Stimulated activated CD4-positive, alpha-beta T cell treated with anti-CD3 and anti-CD28 coated beads, Interleukin-1b, Interleukin-23, amount 100 ng/mL, for 1 hour (primary cell): ENCODE results near the gene OSBP2.
A peak's percentile ranks its signal among the peaks of the same experiment; 100 is the strongest.
"Not testable (repeated sequence)": the region's sequence is repeated elsewhere in the genome, so short reads cannot be mapped to it uniquely, and the experiment has no call there.

Source experiments
- DNase-seq, 2 donors: peaks; one replicate each; pipeline ENCODE4 v3.0.0-alpha.2; 2020; ENCODE audit warnings: low read depth in 2 of 2

Gene OSBP2

GRCh38 chr22:30679895-30680690 is 14.6 kb upstream of the OSBP2 start:
- not testable (repeated sequence) for DNase-seq

DNA sequence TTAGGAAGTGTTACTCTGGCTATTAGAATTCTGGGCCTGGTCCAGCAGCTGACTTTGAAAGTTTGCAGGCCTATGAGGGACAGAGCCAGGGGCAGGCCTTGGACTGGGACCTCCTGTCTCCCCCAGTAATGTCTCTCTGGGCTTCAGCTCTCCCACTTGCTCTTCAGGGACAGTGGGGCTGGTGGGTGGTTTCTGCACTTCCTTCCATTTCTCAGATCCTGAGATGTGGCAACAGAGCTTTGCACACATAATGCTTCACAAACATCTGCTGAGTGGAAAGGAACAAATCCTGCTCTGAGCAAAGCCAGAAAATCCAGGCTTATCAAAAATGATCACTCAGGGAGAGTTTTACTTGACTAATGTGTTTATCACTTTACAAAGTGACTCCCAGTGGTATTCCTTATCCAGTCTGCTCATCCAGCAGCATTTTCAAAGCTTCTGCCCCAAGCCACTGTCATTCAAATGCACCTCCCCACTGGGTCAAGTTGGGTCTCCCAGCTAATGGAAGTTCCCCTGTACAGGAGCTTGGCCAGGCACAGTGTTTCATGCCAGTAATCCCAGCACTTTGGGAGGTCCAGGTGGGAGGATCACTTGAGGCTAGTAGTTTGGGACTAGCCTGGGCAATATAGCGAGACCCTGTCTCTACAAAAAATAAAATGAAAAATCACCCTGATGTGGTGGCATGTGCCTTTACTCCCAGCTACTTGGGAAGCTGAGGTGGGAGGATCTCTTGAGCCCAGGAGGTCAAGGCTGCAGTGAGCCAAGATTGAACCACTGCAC is 13.5 kb upstream of the OSBP2 start:
- DNase-seq = no peak

- DNase-seq = no peak
These were observed 12.8 kb upstream of the OSBP2 start for GRCh38 chr22:30681831-30682230.

DNA sequence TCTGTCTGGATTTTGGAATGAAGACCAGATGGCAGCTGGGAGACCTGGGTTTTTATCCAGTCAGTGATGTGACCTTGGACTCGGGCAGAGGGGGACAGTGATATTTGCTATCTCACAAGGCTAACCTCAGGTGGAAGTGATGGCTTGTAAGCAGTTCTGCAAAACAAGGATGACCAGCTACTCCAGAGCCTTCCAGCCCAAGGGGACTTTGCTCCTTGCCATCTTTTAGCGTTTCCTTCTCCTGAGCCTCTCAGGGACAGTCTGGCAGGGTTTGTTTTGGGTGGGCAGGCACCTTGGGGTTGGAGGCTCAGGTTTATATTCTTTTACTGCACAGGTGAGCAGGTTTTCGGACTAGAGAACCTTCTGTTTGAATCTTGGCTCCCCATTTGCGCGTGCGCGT is 9.5 kb upstream of the OSBP2 start:
- no peak for DNase-seq

GRCh38 chr22:30687358-30687757 is 7.3 kb upstream of the OSBP2 start:
- DNase-seq = no peak

GRCh38 chr22:30689622-30690021 is 5.1 kb upstream of the OSBP2 start:
- DNase-seq = no peak

- no peak for DNase-seq
These were observed 3.5 kb upstream of the OSBP2 start for GRCh38 chr22:30691204-30691603.

GRCh38 chr22:30694171-30694639 is 469 bp upstream of the OSBP2 start:
- DNase-seq = peak in 1 of 2 donors; percentile 30

- DNase-seq = no peak
These were observed 727 bp downstream of the OSBP2 start for GRCh38 chr22:30695351-30695851.

DNA sequence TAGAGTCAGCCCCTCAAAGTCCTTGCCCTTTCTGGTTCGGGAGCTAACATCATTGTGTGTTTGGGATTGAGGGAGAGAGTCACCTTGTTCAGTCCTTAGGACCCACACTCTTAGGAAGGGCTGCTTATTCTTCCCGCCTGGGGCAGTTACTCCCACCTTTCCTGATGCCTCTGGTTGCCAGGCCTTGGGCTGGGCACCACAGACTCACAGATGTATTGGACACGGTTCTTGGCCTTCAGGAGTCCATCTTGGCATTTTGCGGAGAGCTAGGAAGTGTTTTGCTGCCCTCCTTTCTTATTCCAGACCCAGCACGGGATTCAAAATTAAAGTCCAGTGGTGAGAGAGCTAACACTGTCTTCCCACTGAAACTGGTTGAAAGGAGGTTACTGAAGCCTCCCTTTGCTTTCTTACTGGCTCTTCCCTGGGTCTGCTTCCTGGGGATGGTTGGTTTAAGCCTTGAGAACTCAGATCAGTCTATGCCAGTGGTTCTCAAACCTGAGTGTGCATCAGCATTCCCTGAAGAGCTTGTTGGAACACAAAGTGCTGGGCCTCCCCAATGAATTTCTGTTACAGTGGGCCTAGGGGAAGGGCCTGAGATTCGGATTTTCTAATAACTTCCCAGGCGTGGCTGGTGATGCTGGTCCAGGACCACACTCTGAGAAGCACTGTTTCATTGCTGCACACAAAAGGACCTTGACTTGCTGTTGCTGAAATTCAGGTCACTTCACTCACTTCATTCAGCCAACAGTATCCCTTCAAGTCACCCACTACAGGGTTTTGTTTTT is 1.4 kb downstream of the OSBP2 start:
- no peak for DNase-seq

DNA sequence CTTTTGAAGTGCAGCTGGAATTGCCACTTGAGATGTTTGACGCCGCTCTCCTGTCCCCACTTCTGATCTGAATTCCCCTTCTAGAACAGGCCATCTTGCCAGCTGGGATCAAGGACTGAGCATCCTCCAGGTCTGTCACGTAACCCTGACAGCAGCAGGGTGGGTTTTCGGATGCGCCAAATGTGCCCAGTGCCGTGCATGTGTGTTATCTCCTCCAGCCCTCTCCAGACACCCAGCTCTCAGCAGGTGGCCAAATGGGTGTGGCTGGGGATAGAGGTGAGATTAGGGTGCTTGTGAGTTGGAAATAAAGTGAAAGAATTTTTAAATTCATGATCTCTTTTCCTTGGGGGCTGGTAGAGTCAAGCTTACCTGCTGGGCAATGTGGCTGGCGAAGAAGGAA is 3.3 kb downstream of the OSBP2 start:
- no peak for DNase-seq

- no peak for DNase-seq
These were observed 7.2 kb downstream of the OSBP2 start for GRCh38 chr22:30701872-30702271.

- DNase-seq = no peak
These were observed 8.2 kb downstream of the OSBP2 start for GRCh38 chr22:30702856-30703255.

DNA sequence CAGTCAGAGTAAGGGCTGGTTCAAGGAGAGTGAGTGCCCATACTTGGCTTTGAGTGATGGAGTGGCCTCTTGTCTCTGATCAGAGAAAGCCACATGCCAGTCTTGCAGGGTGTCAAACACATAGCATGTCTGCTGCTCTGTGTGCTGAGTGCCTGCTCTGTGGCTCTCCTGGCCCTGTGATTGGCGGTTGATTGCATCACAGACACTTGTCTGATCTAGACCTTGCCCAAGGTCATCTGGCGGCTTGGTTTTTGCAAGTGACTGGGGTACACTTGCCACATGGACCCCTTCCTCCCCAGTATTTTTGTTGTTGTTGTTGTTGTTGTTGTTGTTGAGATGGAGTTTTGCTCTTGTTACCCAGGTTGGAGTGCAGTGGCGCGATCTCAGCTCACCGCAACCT is 10.3 kb downstream of the OSBP2 start:
- DNase-seq = no peak

DNA sequence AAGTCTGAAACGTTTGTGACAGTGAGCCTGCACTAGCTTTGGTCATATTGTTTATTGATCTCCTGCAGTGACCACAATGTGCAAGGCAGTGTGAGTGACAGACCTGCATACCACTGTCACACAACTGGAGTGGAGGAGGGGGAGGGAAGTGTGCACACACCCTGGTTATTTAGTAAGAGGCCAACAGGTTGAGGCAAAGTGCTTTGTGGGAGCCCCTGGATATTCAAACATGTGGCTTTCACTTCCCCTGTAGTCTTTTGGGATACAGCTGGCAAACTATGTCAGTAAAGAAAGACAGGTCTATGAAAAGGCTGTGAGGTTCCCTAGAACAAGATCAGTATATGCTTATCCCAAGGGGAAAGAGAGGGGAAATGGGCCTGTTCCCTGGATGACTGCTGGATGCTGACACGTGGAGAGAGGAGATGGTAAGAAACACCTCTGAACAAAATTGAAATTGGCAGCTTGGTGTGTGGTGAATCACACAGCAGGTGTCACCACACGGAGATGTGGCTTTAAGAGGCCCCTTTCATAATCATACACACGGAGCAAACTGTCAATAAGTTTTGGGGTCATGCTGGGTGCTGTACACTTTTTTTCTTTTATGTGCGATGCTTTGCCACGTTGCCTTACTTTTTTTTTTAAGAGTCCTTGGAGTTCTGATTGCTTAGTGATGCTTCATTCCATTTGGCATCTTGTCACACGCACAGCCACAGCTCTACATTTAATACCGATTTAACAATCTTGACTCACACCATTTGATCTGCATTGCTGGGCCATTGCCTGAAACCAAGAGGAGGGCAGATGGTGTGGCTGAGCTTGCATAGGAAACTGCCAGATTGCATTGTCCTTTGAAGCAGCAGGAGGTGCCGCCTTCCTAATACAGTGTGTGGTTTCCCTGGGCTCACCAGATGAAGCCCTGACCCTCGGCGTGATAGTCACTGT is 11.3 kb downstream of the OSBP2 start:
- no peak for DNase-seq

DNA sequence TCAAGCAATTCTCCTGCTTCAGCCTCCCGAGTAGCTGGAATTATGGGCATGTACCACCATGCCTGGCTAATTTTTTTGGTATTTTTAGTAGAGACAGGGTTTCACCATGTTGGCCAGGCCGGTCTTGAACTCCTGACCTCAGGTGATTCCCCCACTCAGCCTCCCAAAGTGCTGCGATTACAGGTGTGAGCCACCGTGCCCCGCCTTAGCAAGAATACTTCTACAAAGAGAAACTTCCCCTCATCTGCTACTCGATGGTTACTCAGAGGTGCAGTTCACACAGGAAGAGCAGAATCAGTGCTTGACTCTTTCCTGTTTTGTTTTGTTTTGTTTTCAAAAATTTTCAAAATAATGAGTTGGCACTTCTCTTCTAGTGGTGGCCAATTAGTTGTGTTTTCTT is 15.3 kb downstream of the OSBP2 start:
- DNase-seq = not testable (repeated sequence)

DNA sequence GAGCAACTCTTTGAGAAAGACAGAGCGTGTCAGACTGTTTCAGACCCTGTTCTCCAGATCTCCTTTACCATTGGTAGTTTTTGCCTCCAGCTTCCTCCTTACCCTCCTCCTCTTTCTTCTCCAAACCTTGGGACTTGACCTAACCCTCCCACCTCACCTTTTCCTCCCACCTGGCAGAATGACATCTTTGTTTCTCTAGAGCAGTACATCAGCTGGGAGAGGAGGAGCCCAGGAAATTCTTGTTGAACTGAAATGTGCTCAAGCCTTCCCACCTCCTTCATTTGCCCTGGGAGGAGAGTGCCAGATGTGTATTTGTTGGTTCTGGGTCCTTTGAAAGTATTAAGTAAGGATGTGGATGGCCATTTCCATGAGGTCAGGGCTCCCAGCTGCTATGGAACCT is 17.4 kb downstream of the OSBP2 start:
- DNase-seq = no peak

GRCh38 chr22:30714062-30714461 is 19.4 kb downstream of the OSBP2 start:
- DNase-seq = no peak

GRCh38 chr22:30717331-30717921 is 22.8 kb downstream of the OSBP2 start:
- no peak for DNase-seq

DNA sequence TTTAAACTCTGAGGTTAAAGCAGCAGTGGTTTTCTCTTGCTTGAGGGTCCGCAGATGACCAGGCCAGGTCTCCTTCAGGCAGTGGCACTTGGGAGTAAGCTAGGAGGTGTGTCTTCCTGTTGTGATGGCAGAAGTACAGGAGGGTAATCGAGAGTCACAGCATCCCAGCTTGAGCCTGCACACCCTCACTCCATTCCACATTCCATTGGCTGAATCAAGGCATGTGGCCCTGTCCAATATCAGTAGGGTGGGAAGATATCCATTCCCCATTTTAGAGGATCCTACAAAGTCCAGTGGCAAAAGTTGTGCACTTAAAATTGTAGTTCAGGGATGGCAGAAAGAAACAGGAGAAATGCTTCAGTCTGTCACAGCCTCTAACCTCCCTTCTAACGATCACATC is 23.3 kb downstream of the OSBP2 start:
- no peak for DNase-seq

- no peak for DNase-seq
These were observed 23.8 kb downstream of the OSBP2 start for GRCh38 chr22:30718491-30718890.
